Measurements from ENCODE around the gene PRPF39. TPM values are rescaled to one million over a fixed set of nuclear protein-coding genes. Genes with fewer than 3 reads are reported as not detected.

Gene PRPF39
- total RNA-seq, 1 donor from 2014 or later: 42.6 TPM

DNA sequence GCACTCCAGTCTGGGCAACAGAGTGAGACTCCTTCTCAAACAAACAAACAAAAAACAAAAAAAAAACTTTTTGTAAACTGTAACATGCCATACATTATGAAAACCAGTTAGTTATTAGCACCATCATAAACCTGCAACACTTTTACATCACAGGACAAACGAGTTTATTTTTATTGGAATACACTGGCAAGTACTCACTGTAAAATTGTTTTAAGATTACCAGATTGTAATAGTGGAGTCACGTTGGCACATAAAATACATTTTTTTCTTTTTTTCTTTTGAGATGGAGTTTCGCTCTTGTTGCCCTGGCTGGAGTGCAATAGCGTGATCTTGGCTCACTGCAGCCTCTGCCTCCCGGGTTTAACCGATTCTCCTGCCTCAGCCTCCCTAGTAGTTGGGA lies 34.7 kb downstream of the PRPF39 start:
- FAIRE-seq: no peak
- Histone ChIP-seq H3K27me3 (ENCODE audit: insufficient read depth, low read length) (no peaks in the 10 kb centered on the region), H4K20me1 (ENCODE audit: insufficient read depth, low read length) (peaks cover 2% of the 10 kb centered on the region), H3K79me2 (ENCODE audit: insufficient read depth, low read length) (peaks cover 3% of the 10 kb centered on the region), H3K9me3 (ENCODE audit: insufficient read depth, low read depth, low read length) (no peaks in the 10 kb centered on the region), H3K9ac (ENCODE audit: low read length) (no peak overlapping the region), H3K4me1 (ENCODE audit: insufficient read depth, low read length) (no peaks in the 10 kb centered on the region), H3K4me2 (ENCODE audit: low read length) (no peak overlapping the region), H3K4me3 (ENCODE audit: insufficient read depth, low read depth, low read length) (no peak overlapping the region), H2AFZ (ENCODE audit: low read depth, low read length) (no peak overlapping the region), H3K27ac (ENCODE audit: low read depth, low read length) (no peak overlapping the region), H3K36me3 (ENCODE audit: insufficient read depth, low read length) (peaks cover 59% of the 10 kb centered on the region)
- Mint-ChIP-seq H3K4me3 (ENCODE audit: unreplicated experiment) (no peak overlapping the region), H3K27me3 (ENCODE audit: low read depth, unreplicated experiment) (no peaks in the 10 kb centered on the region), H3K27ac (ENCODE audit: unreplicated experiment) (no peak overlapping the region), H3K9me3 (ENCODE audit: unreplicated experiment) (no peaks in the 10 kb centered on the region), H3K4me1 (ENCODE audit: low read depth, unreplicated experiment) (peaks cover 2% of the 10 kb centered on the region), H3K36me3 (ENCODE audit: low read depth, unreplicated experiment) (peaks cover 9% of the 10 kb centered on the region)
- TF ChIP-seq CTCF (IDR thresholded peaks at IDR 0.05; ENCODE audit: insufficient read depth, low read depth, low read length) (no peak), EZH2 (IDR thresholded peaks at IDR 0.05; ENCODE audit: insufficient read depth, low read length) (no peak)
- no peak for DNase-seq (ENCODE audit: low read depth)

DNA sequence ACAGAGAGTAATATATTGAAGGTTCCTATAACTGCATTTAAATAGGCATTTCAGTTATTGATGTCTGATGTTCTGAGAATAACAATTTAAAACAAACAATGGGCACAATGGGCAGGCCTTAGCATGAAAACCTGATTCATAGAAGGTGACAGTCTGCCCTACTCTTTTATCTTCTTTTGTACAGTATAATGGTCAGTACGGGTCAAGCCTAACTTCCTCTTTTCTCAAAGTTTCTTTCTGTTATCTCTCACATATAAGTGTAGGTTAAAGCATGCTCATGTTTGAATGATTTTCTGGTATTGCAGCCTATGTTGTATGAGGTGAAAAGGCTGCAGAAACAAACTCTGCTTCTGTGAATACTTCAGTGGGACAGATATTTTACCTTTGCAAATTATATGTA lies 36.2 kb downstream of the PRPF39 start:
- no peak overlapping the region for H3K4me2 ChIP-seq (ENCODE audit: low read length)
- no peak overlapping the region for H3K9ac ChIP-seq (ENCODE audit: low read length)
- H4K20me1 ChIP-seq (ENCODE audit: insufficient read depth, low read length): peaks cover 4% of the 10 kb centered on the region
- no peaks in the 10 kb centered on the region for H3K4me1 ChIP-seq (ENCODE audit: insufficient read depth, low read length)
- Mint-ChIP-seq H3K4me1 (ENCODE audit: low read depth, unreplicated experiment) (no peaks in the 10 kb centered on the region), H3K27ac (ENCODE audit: unreplicated experiment) (no peak overlapping the region), H3K9me3 (ENCODE audit: unreplicated experiment) (no peaks in the 10 kb centered on the region), H3K27me3 (ENCODE audit: low read depth, unreplicated experiment) (no peaks in the 10 kb centered on the region), H3K36me3 (ENCODE audit: low read depth, unreplicated experiment) (peaks cover 11% of the 10 kb centered on the region), H3K4me3 (ENCODE audit: unreplicated experiment) (no peak overlapping the region)
- FAIRE-seq: no peak
- no peak overlapping the region for H3K4me3 ChIP-seq (ENCODE audit: insufficient read depth, low read depth, low read length)
- no peak for TF ChIP-seq EZH2 (IDR thresholded peaks at IDR 0.05; ENCODE audit: insufficient read depth, low read length)
- no peak for TF ChIP-seq CTCF (IDR thresholded peaks at IDR 0.05; ENCODE audit: insufficient read depth, low read depth, low read length)
- peaks cover 6% of the 10 kb centered on the region for H3K79me2 ChIP-seq (ENCODE audit: insufficient read depth, low read length)
- peaks cover 55% of the 10 kb centered on the region for H3K36me3 ChIP-seq (ENCODE audit: insufficient read depth, low read length)
- no peak for DNase-seq (ENCODE audit: low read depth)
- H2AFZ ChIP-seq (ENCODE audit: low read depth, low read length): no peak overlapping the region
- H3K27me3 ChIP-seq (ENCODE audit: insufficient read depth, low read length): no peaks in the 10 kb centered on the region
- no peak overlapping the region for H3K27ac ChIP-seq (ENCODE audit: low read depth, low read length)
- no peaks in the 10 kb centered on the region for H3K9me3 ChIP-seq (ENCODE audit: insufficient read depth, low read depth, low read length)

DNA sequence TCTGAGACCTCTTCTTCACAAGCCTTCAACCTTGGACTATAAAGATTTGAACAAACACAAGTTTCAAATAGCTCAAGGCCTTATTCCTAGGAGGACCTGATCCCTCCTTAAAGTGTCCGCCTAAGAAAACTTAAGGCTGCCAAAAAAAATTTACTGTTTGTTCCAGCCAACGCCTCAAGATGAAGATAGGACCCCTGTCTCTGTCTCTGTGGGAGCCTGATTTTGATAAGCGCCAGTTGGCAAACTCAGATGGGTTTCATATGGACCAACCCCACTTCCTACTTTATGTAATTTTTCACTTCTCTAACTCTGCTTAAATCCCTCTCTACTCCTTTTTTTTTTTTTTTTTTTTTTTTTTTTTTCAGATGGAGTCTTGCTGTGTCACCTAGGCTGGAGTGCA lies 39.4 kb downstream of the PRPF39 start:
- peaks cover 11% of the 10 kb centered on the region for H3K36me3 Mint-ChIP-seq (ENCODE audit: low read depth, unreplicated experiment)

More for the DNA sequence above, 39.4 kb downstream of the PRPF39 start:
- Histone ChIP-seq H2AFZ (ENCODE audit: low read depth, low read length) (no peak overlapping the region), H3K36me3 (ENCODE audit: insufficient read depth, low read length) (peaks cover 41% of the 10 kb centered on the region), H3K9ac (ENCODE audit: low read length) (no peak overlapping the region), H3K4me3 (ENCODE audit: insufficient read depth, low read depth, low read length) (no peak overlapping the region), H4K20me1 (ENCODE audit: insufficient read depth, low read length) (peaks cover 4% of the 10 kb centered on the region), H3K9me3 (ENCODE audit: insufficient read depth, low read depth, low read length) (no peaks in the 10 kb centered on the region), H3K4me2 (ENCODE audit: low read length) (no peak overlapping the region), H3K79me2 (ENCODE audit: insufficient read depth, low read length) (peaks cover 15% of the 10 kb centered on the region), H3K27me3 (ENCODE audit: insufficient read depth, low read length) (no peaks in the 10 kb centered on the region), H3K4me1 (ENCODE audit: insufficient read depth, low read length) (no peaks in the 10 kb centered on the region), H3K27ac (ENCODE audit: low read depth, low read length) (no peak overlapping the region)
- Mint-ChIP-seq H3K27me3 (ENCODE audit: low read depth, unreplicated experiment) (no peaks in the 10 kb centered on the region), H3K27ac (ENCODE audit: unreplicated experiment) (no peak overlapping the region), H3K4me3 (ENCODE audit: unreplicated experiment) (no peak overlapping the region), H3K4me1 (ENCODE audit: low read depth, unreplicated experiment) (no peaks in the 10 kb centered on the region), H3K9me3 (ENCODE audit: unreplicated experiment) (no peaks in the 10 kb centered on the region)
- no peak for DNase-seq (ENCODE audit: low read depth)
- no peak for TF ChIP-seq CTCF (IDR thresholded peaks at IDR 0.05; ENCODE audit: insufficient read depth, low read depth, low read length)
- no peak for TF ChIP-seq EZH2 (IDR thresholded peaks at IDR 0.05; ENCODE audit: insufficient read depth, low read length)
- FAIRE-seq: no peak
